Right kidney (tissue), 1 donor: ENCODE measurements around the gene ALAS1.

Experiments used
- DNase-seq: peaks from one replicate; pipeline ENCODE4 v3.0.0-alpha.2; 2016

Gene ALAS1

GRCh38 chr3:52249683-52250082 is 51.7 kb downstream of the ALAS1 start:
- DNase-seq: no peak

GRCh38 chr3:52250122-52250521 is 52.2 kb downstream of the ALAS1 start:
- no peak for DNase-seq

GRCh38 chr3:52253314-52254304 is 55.6 kb downstream of the ALAS1 start:
- no peak for DNase-seq

GRCh38 chr3:52254608-52255007 is 56.6 kb downstream of the ALAS1 start:
- no peak for DNase-seq

- no peak for DNase-seq
These were observed 58.2 kb downstream of the ALAS1 start for GRCh38 chr3:52256159-52256558.

GRCh38 chr3:52256622-52257021 is 58.7 kb downstream of the ALAS1 start:
- DNase-seq: no peak

- DNase-seq: no peak
These were observed 60.0 kb downstream of the ALAS1 start for GRCh38 chr3:52257911-52258310.

- DNase-seq: no peak
These were observed 61.1 kb downstream of the ALAS1 start for GRCh38 chr3:52259035-52259434.

GRCh38 chr3:52259448-52259847 is 61.5 kb downstream of the ALAS1 start:
- no peak for DNase-seq

- no peak for DNase-seq
These were observed 64.5 kb downstream of the ALAS1 start for GRCh38 chr3:52262447-52262846.
